GM23338 (cell line): ENCODE measurements around the gene CSNK1A1. TPM values are rescaled to one million over a fixed set of nuclear protein-coding genes. Genes with fewer than 3 reads are reported as not detected.
A peak's percentile ranks its signal among the peaks of the same experiment; 100 is the strongest.

Experiments used
- ATAC-seq: fragments of 200-7000 bp; cut with Tn5 transposase; 3 replicates; pipeline ENCODE4 v1.9.1; 2020
- DNase-seq: peaks from one replicate; pipeline ENCODE4 v3.0.0-alpha.2; 2015; ENCODE audit warnings: low spot score
- H2AFZ ChIP-seq: fragments of 200-600 bp; sonication (generic); 2 replicates; pipeline ENCODE4 v1.8.0; 2016; ENCODE audit warnings: antibody characterized with exemption, mild to moderate bottlenecking, moderate library complexity
- H3F3A ChIP-seq: fragments of 200-600 bp; sonication (generic); replicated peaks from 2 replicates; pipeline ENCODE4 v1.8.0; 2017; ENCODE audit warnings: antibody characterized with exemption, mixed run types, low read depth
- H3K27ac ChIP-seq: fragments of 200-600 bp; sonication (generic); 2 replicates; pipeline ENCODE4 v1.6.1; 2016; ENCODE audit warnings: low read depth
- H3K27me3 ChIP-seq: fragments of 200-600 bp; sonication (generic); 2 replicates; pipeline ENCODE4 v1.8.0; 2016; ENCODE audit warnings: mild to moderate bottlenecking, mixed run types, moderate library complexity; ENCODE audit not compliant: insufficient read depth
- H3K36me3 ChIP-seq: fragments of 200-600 bp; sonication (generic); 2 replicates; pipeline ENCODE4 v1.8.0; 2016; ENCODE audit warnings: mild to moderate bottlenecking; ENCODE audit not compliant: insufficient read depth
- H3K4me1 ChIP-seq: fragments of 200-600 bp; sonication (generic); 2 replicates; pipeline ENCODE4 v1.8.0; 2016; ENCODE audit warnings: mild to moderate bottlenecking, moderate library complexity; ENCODE audit not compliant: insufficient read depth
- H3K4me2 ChIP-seq: fragments of 200-600 bp; sonication (generic); 2 replicates; pipeline ENCODE4 v1.7.1; 2017; ENCODE audit warnings: mixed run types
- H3K4me3 ChIP-seq: fragments of 200-600 bp; sonication (generic); 2 replicates; pipeline ENCODE4 v1.6.1; 2016; ENCODE audit warnings: mixed run types
- H3K79me2 ChIP-seq: fragments of 200-600 bp; sonication (generic); replicated peaks from 2 replicates; pipeline ENCODE4 v1.8.0; 2017; ENCODE audit warnings: mild to moderate bottlenecking; ENCODE audit not compliant: insufficient read depth
- H3K9me2 ChIP-seq: fragments of 200-600 bp; sonication (generic); 2 replicates; pipeline ENCODE4 v1.8.0; 2017; ENCODE audit not compliant: insufficient read depth
- H4K20me1 ChIP-seq: fragments of 200-600 bp; sonication (generic); replicated peaks from 2 replicates; pipeline ENCODE4 v1.8.0; 2017; ENCODE audit warnings: mild to moderate bottlenecking; ENCODE audit not compliant: insufficient read depth
- H3K27ac Mint-ChIP-seq: 2 replicates; pipeline ENCODE4 v1.8.0; 2020; ENCODE audit warnings: inconsistent platforms, mild to moderate bottlenecking, moderate library complexity, mixed read lengths
- H3K27me3 Mint-ChIP-seq: 3 replicates; pipeline ENCODE4 v1.8.0; 2022; ENCODE audit warnings: low read depth, mild to moderate bottlenecking, moderate library complexity, mixed read lengths, inconsistent platforms; ENCODE audit not compliant: insufficient read depth, poor library complexity
- H3K36me3 Mint-ChIP-seq: 3 replicates; pipeline ENCODE4 v1.8.0; 2021; ENCODE audit warnings: low read depth, mild to moderate bottlenecking, inconsistent platforms, moderate library complexity, mixed read lengths
- H3K4me1 Mint-ChIP-seq: 3 replicates; pipeline ENCODE4 v1.8.0; 2020; ENCODE audit warnings: mild to moderate bottlenecking, inconsistent platforms, mixed read lengths
- H3K4me3 Mint-ChIP-seq: 3 replicates; pipeline ENCODE4 v1.8.0; 2021; ENCODE audit warnings: moderate library complexity, mild to moderate bottlenecking, inconsistent platforms, mixed read lengths
- H3K9me3 Mint-ChIP-seq: 3 replicates; pipeline ENCODE4 v1.8.0; 2020; ENCODE audit warnings: moderate library complexity, mild to moderate bottlenecking, inconsistent platforms, mixed read lengths
- CREB1 ChIP-seq: fragments of 250-450 bp; sonication (Bioruptor Pico); IDR thresholded peaks from 2 replicates; pipeline ENCODE4 v1.5.0; 2020; ENCODE audit warnings: low read depth, mild to moderate bottlenecking, moderate library complexity
- ETS1 ChIP-seq: IDR thresholded peaks from 2 replicates; pipeline ENCODE4 v1.6.1; 2016; ENCODE audit warnings: antibody characterized with exemption
- EZH2 ChIP-seq: fragments of 200-600 bp; sonication (generic); IDR thresholded peaks from one replicate; pipeline ENCODE4 v1.8.0; 2017; ENCODE audit warnings: antibody characterized with exemption, mild to moderate bottlenecking, low read depth; ENCODE audit not compliant: unreplicated experiment
- EZH2phosphoT487 ChIP-seq: fragments of 200-600 bp; sonication (generic); IDR thresholded peaks from one replicate; pipeline ENCODE4 v1.8.1; 2018; ENCODE audit warnings: antibody characterized with exemption; ENCODE audit not compliant: unreplicated experiment
- JUNB ChIP-seq: IDR thresholded peaks from one replicate; pipeline ENCODE4 v1.6.1; 2016; ENCODE audit warnings: antibody characterized with exemption; ENCODE audit not compliant: unreplicated experiment
- NANOG ChIP-seq: IDR thresholded peaks from 2 replicates; pipeline ENCODE4 v1.6.1; 2016; ENCODE audit warnings: antibody characterized with exemption, borderline replicate concordance
- POLR2AphosphoS5 ChIP-seq: IDR thresholded peaks from 2 replicates; pipeline ENCODE4 v1.6.1; 2016; ENCODE audit warnings: antibody characterized with exemption, low read depth
- REST ChIP-seq: IDR thresholded peaks from one replicate; pipeline ENCODE4 v1.6.1; 2018; ENCODE audit warnings: antibody characterized with exemption; ENCODE audit not compliant: unreplicated experiment
- STAT1 ChIP-seq: IDR thresholded peaks from one replicate; pipeline ENCODE4 v1.6.1; 2016; ENCODE audit warnings: antibody characterized with exemption; ENCODE audit not compliant: unreplicated experiment
- ZNF114 ChIP-seq: fragments of 250-450 bp; sonication (Bioruptor Pico); IDR thresholded peaks from 2 replicates; pipeline ENCODE4 v1.5.0; 2020; ENCODE audit warnings: mild to moderate bottlenecking, moderate library complexity
- ZNF331 ChIP-seq: fragments of 250-450 bp; sonication (Bioruptor Pico); IDR thresholded peaks from 2 replicates; pipeline ENCODE4 v1.5.0; 2020; ENCODE audit warnings: low read depth, mild to moderate bottlenecking, moderate library complexity
- ZNF462 ChIP-seq: fragments of 250-450 bp; sonication (Bioruptor Pico); IDR thresholded peaks from 2 replicates; pipeline ENCODE4 v1.5.0; 2020; ENCODE audit warnings: mild to moderate bottlenecking, moderate library complexity
- polyA plus RNA-seq: library from polyadenylated mRNA; unstranded; fragments of >200 nt; fragmentation: Nextera tagmentation; extraction: Ambion mirVana; gene quantifications from 2 replicates; pipeline ENCODE4 v1.2.1, GENCODE V29; 2016
- total RNA-seq: library from RNA; depleted of rRNA; stranded (reverse); fragments of >200 nt; shearing (Covaris generic); gene quantifications from 2 replicates; pipeline ENCODE4 v1.2.3, GENCODE V29; 2014
- TF ChIP-seq, protein P1 (sequence below), 2 experiments: fragments of 200-600 bp in 1 of 2; sonication (generic) in 1 of 2; conservative IDR thresholded peaks; 2 replicates each; pipeline versions ENCODE4 v1.5.1 to v1.6.1; 2016 to 2017; ENCODE audit warnings: antibody characterized with exemption in 2 of 2, low read depth in 2 of 2, mild to moderate bottlenecking in 2 of 2, moderate library complexity in 1 of 2

Gene CSNK1A1
- total and polyA plus RNA-seq, 2 experiments from 2014 or later, result 110 to 233 TPM

- DNase-seq (peak; percentile 18), ATAC-seq (no peak; the same call in 2 of the 3 replicates)
- no peak for TF ChIP-seq JUNB
- no peak for TF ChIP-seq ZNF114 (CRISPR knock-in tag)
- TF ChIP-seq EZH2, result no peak
- TF ChIP-seq EZH2phosphoT487, result no peak
- TF ChIP-seq, protein P1, sequence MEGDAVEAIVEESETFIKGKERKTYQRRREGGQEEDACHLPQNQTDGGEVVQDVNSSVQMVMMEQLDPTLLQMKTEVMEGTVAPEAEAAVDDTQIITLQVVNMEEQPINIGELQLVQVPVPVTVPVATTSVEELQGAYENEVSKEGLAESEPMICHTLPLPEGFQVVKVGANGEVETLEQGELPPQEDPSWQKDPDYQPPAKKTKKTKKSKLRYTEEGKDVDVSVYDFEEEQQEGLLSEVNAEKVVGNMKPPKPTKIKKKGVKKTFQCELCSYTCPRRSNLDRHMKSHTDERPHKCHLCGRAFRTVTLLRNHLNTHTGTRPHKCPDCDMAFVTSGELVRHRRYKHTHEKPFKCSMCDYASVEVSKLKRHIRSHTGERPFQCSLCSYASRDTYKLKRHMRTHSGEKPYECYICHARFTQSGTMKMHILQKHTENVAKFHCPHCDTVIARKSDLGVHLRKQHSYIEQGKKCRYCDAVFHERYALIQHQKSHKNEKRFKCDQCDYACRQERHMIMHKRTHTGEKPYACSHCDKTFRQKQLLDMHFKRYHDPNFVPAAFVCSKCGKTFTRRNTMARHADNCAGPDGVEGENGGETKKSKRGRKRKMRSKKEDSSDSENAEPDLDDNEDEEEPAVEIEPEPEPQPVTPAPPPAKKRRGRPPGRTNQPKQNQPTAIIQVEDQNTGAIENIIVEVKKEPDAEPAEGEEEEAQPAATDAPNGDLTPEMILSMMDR (conservative IDR thresholded peaks at IDR 0.05; ENCODE audit: low read depth in 2 of 2), result no peak
- no peak for TF ChIP-seq ETS1
- TF ChIP-seq POLR2AphosphoS5, result no peak
- no peak for TF ChIP-seq ZNF462 (CRISPR knock-in tag)
- no peak for TF ChIP-seq STAT1
- no peak for TF ChIP-seq ZNF331 (CRISPR knock-in tag)
- no peak for TF ChIP-seq NANOG
- TF ChIP-seq CREB1 (CRISPR knock-in tag), result no peak
- no peak for TF ChIP-seq REST
- Histone ChIP-seq H3K4me2 (peak overlapping the region; percentile 68), H3F3A (no peaks in the 10 kb centered on the region), H2AFZ (no peak overlapping the region), H3K27me3 (no peaks in the 10 kb centered on the region), H3K9me2 (no peaks in the 10 kb centered on the region), H3K4me3 (peak overlapping the region; percentile 11), H3K4me1 (peaks cover 51% of the 10 kb centered on the region), H3K36me3 (peaks cover 3% of the 10 kb centered on the region; the same call in 1 of the 2 replicates), H3K79me2 (peaks cover 100% of the 10 kb centered on the region), H4K20me1 (peaks cover 38% of the 10 kb centered on the region), H3K27ac (peak overlapping the region; percentile 60)
- H3K4me1 Mint-ChIP-seq, result peaks cover 51% of the 10 kb centered on the region
- no peaks in the 10 kb centered on the region for H3K27me3 Mint-ChIP-seq
- peak overlapping the region; percentile 89 for H3K27ac Mint-ChIP-seq
- no peaks in the 10 kb centered on the region for H3K9me3 Mint-ChIP-seq
- H3K36me3 Mint-ChIP-seq, result peaks cover 40% of the 10 kb centered on the region
- peak overlapping the region; percentile 54 for H3K4me3 Mint-ChIP-seq
Measured at GRCh38 chr5:149518620-149519019, 32.6 kb downstream of the CSNK1A1 start.
